ENCODE results near the gene CARS2. TPM values are rescaled to one million over a fixed set of nuclear protein-coding genes. Genes with fewer than 3 reads are reported as not detected.
"Not testable (repeated sequence)": the region's sequence is repeated elsewhere in the genome, so short reads cannot be mapped to it uniquely, and the experiment has no call there.

The CARS2 gene
- total RNA-seq, 1 donor: 161 TPM

GRCh38 chr13:110610955-110611595, 94.8 kb downstream of the CARS2 start:
- H3K4me3 ChIP-seq (ENCODE audit: insufficient read depth, low read length): peak overlapping the region; percentile 45
- DNase-seq (ENCODE audit: insufficient read length, low spot score, missing footprints): no peak
- H3K79me2 ChIP-seq (ENCODE audit: insufficient read depth, low read length): peaks cover 6% of the 10 kb centered on the region
- H3K4me1 ChIP-seq (ENCODE audit: insufficient read depth, low read length): peaks cover 4% of the 10 kb centered on the region
- no peak for TF ChIP-seq CTCF (IDR thresholded peaks at IDR 0.05; ENCODE audit: extremely low read depth, low read depth, low read length)
- H3K27me3 ChIP-seq (ENCODE audit: insufficient read depth, low read length): no peaks in the 10 kb centered on the region
- H3K9me3 ChIP-seq (ENCODE audit: low read depth, low read length): no peaks in the 10 kb centered on the region
- H3K27ac ChIP-seq (ENCODE audit: low read depth, low read length): peak overlapping the region; percentile 32
- no peaks in the 10 kb centered on the region for H3K36me3 ChIP-seq (ENCODE audit: insufficient read depth, low read length)
- peak overlapping the region; percentile 40 for H2AFZ ChIP-seq (ENCODE audit: low read length)
- H4K20me1 ChIP-seq (ENCODE audit: insufficient read depth, low read length): peaks cover 2% of the 10 kb centered on the region
- peak overlapping the region; percentile 48 for H3K4me2 ChIP-seq (ENCODE audit: insufficient read depth, low read length)

GRCh38 chr13:110607675-110608224, 98.2 kb downstream of the CARS2 start:
- no peak for TF ChIP-seq CTCF (IDR thresholded peaks at IDR 0.05; ENCODE audit: extremely low read depth, low read depth, low read length)
- H3K4me1 ChIP-seq (ENCODE audit: insufficient read depth, low read length): no peaks in the 10 kb centered on the region
- no peak overlapping the region for H3K4me3 ChIP-seq (ENCODE audit: insufficient read depth, low read length)
- no peaks in the 10 kb centered on the region for H4K20me1 ChIP-seq (ENCODE audit: insufficient read depth, low read length)
- H2AFZ ChIP-seq (ENCODE audit: low read length): no peak overlapping the region
- H3K36me3 ChIP-seq (ENCODE audit: insufficient read depth, low read length): no peaks in the 10 kb centered on the region
- no peaks in the 10 kb centered on the region for H3K27me3 ChIP-seq (ENCODE audit: insufficient read depth, low read length)
- no peak overlapping the region for H3K27ac ChIP-seq (ENCODE audit: low read depth, low read length)
- no peaks in the 10 kb centered on the region for H3K9me3 ChIP-seq (ENCODE audit: low read depth, low read length)
- no peak for DNase-seq (ENCODE audit: insufficient read length, low spot score, missing footprints)
- no peaks in the 10 kb centered on the region for H3K79me2 ChIP-seq (ENCODE audit: insufficient read depth, low read length)
- no peak overlapping the region for H3K4me2 ChIP-seq (ENCODE audit: insufficient read depth, low read length)

GRCh38 chr13:110606281-110606680, 99.6 kb downstream of the CARS2 start:
- not testable (repeated sequence) for H3K27me3 ChIP-seq (ENCODE audit: insufficient read depth, low read length); H3K4me2 ChIP-seq (ENCODE audit: insufficient read depth, low read length); H3K9me3 ChIP-seq (ENCODE audit: low read depth, low read length); H2AFZ ChIP-seq (ENCODE audit: low read length); H3K36me3 ChIP-seq (ENCODE audit: insufficient read depth, low read length); DNase-seq (ENCODE audit: insufficient read length, low spot score, missing footprints); H4K20me1 ChIP-seq (ENCODE audit: insufficient read depth, low read length); H3K4me3 ChIP-seq (ENCODE audit: insufficient read depth, low read length); H3K4me1 ChIP-seq (ENCODE audit: insufficient read depth, low read length); H3K79me2 ChIP-seq (ENCODE audit: insufficient read depth, low read length); H3K27ac ChIP-seq (ENCODE audit: low read depth, low read length)

DNA sequence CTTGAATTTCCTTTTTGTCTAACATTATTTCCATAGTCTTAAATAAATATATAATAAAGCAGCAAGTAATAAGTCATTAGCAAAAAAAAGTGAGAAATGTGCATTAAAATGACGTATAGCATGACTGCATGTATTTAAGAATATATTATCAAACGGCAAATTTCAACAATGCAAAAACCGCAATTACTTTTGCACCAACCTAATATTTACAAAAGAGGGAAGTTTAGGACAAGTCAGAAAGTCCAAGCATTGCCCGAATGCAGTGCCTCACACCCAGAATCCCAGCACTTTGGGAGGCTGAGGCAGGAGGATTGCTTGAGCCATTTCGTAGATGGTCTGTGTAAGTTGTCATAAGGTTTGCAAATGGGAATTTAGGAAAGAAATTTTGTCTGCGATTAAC, 100.8 kb downstream of the CARS2 start:
- no peak for DNase-seq (ENCODE audit: insufficient read length, low spot score, missing footprints)

More for the DNA sequence above, 100.8 kb downstream of the CARS2 start:
- H3K4me2 ChIP-seq (ENCODE audit: insufficient read depth, low read length): no peak overlapping the region
- no peaks in the 10 kb centered on the region for H4K20me1 ChIP-seq (ENCODE audit: insufficient read depth, low read length)
- H3K4me3 ChIP-seq (ENCODE audit: insufficient read depth, low read length): no peak overlapping the region
- TF ChIP-seq CTCF (IDR thresholded peaks at IDR 0.05; ENCODE audit: extremely low read depth, low read depth, low read length): no peak
- no peak overlapping the region for H2AFZ ChIP-seq (ENCODE audit: low read length)
- no peak overlapping the region for H3K27ac ChIP-seq (ENCODE audit: low read depth, low read length)
- H3K4me1 ChIP-seq (ENCODE audit: insufficient read depth, low read length): no peaks in the 10 kb centered on the region
- no peaks in the 10 kb centered on the region for H3K36me3 ChIP-seq (ENCODE audit: insufficient read depth, low read length)
- no peaks in the 10 kb centered on the region for H3K27me3 ChIP-seq (ENCODE audit: insufficient read depth, low read length)
- H3K79me2 ChIP-seq (ENCODE audit: insufficient read depth, low read length): no peaks in the 10 kb centered on the region
- H3K9me3 ChIP-seq (ENCODE audit: low read depth, low read length): no peaks in the 10 kb centered on the region

All from osteoblast (primary cell).